Prostate gland (tissue), 2 donors: ENCODE results near the gene RENBP.

Source experiments
- POLR2A ChIP-seq: fragments of 450-650 bp; IDR thresholded peaks from one replicate; pipeline ENCODE4 v1.6.1; 2016; ENCODE audit warnings: antibody characterized with exemption, mild to moderate bottlenecking
- POLR2AphosphoS5 ChIP-seq: sonication (generic); formaldehyde crosslinking; IDR thresholded peaks from one replicate; pipeline ENCODE4 v1.6.1; 2017; ENCODE audit warnings: antibody characterized with exemption
- TF ChIP-seq, protein P1 (sequence below), 4 experiments: fragments of 200-600 bp in 2 of 4; fragments of 450-650 bp in 2 of 4; sonication (generic) in 2 of 4; IDR thresholded peaks; 1 replicate in 3 of 4; 2 replicates in 1 of 4; pipeline ENCODE4 v1.5.1; 2016 to 2019; ENCODE audit warnings: antibody characterized with exemption in 4 of 4, mild to moderate bottlenecking in 2 of 4, moderate library complexity in 2 of 4

- TF ChIP-seq, protein P1, sequence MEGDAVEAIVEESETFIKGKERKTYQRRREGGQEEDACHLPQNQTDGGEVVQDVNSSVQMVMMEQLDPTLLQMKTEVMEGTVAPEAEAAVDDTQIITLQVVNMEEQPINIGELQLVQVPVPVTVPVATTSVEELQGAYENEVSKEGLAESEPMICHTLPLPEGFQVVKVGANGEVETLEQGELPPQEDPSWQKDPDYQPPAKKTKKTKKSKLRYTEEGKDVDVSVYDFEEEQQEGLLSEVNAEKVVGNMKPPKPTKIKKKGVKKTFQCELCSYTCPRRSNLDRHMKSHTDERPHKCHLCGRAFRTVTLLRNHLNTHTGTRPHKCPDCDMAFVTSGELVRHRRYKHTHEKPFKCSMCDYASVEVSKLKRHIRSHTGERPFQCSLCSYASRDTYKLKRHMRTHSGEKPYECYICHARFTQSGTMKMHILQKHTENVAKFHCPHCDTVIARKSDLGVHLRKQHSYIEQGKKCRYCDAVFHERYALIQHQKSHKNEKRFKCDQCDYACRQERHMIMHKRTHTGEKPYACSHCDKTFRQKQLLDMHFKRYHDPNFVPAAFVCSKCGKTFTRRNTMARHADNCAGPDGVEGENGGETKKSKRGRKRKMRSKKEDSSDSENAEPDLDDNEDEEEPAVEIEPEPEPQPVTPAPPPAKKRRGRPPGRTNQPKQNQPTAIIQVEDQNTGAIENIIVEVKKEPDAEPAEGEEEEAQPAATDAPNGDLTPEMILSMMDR (IDR thresholded peaks at IDR 0.05), result no peak
- no peak for TF ChIP-seq POLR2A
- TF ChIP-seq POLR2AphosphoS5, result no peak
Observed at GRCh38 chrX:153910446-153910845, 34.0 kb downstream of the RENBP start.
